ENCODE data around the gene HOXC11.

The HOXC11 gene

GRCh38 chr12:53993162-53994008 is 20.5 kb downstream of the HOXC11 start:
- no peak overlapping the region for H3K4me3 ChIP-seq (replicated peaks; ENCODE audit: low read depth, low read length)
- no peak for DNase-seq (ENCODE audit: extremely low read depth, low read depth)
- no peak for TF ChIP-seq CTCF (IDR thresholded peaks at IDR 0.05; ENCODE audit: low read depth, low read length, missing control alignments)

- H3K4me3 ChIP-seq (replicated peaks; ENCODE audit: low read depth, low read length): no peak overlapping the region
- DNase-seq (ENCODE audit: extremely low read depth, low read depth): no peak
- no peak for TF ChIP-seq CTCF (IDR thresholded peaks at IDR 0.05; ENCODE audit: low read depth, low read length, missing control alignments)
These were observed 21.0 kb downstream of the HOXC11 start for GRCh38 chr12:53994009-53994263.

GRCh38 chr12:53994264-53995001 is 21.5 kb downstream of the HOXC11 start:
- no peak for DNase-seq (ENCODE audit: extremely low read depth, low read depth)
- TF ChIP-seq CTCF (IDR thresholded peaks at IDR 0.05; ENCODE audit: low read depth, low read length, missing control alignments): no peak
- no peak overlapping the region for H3K4me3 ChIP-seq (replicated peaks; ENCODE audit: low read depth, low read length)

- no peak for TF ChIP-seq CTCF (IDR thresholded peaks at IDR 0.05; ENCODE audit: low read depth, low read length, missing control alignments)
- no peak for DNase-seq (ENCODE audit: extremely low read depth, low read depth)
- peak overlapping the region; percentile 34 for H3K4me3 ChIP-seq (replicated peaks; ENCODE audit: low read depth, low read length)
These were observed 22.1 kb downstream of the HOXC11 start for GRCh38 chr12:53995002-53995377.

- no peak for TF ChIP-seq CTCF (IDR thresholded peaks at IDR 0.05; ENCODE audit: low read depth, low read length, missing control alignments)
- H3K4me3 ChIP-seq (replicated peaks; ENCODE audit: low read depth, low read length): peak overlapping the region; percentile 34
- DNase-seq (ENCODE audit: extremely low read depth, low read depth): no peak
These were observed 22.7 kb downstream of the HOXC11 start for GRCh38 chr12:53995378-53996239.

- no peak for TF ChIP-seq CTCF (IDR thresholded peaks at IDR 0.05; ENCODE audit: low read depth, low read length, missing control alignments)
- no peak for DNase-seq (ENCODE audit: extremely low read depth, low read depth)
- peak overlapping the region; percentile 34 for H3K4me3 ChIP-seq (replicated peaks; ENCODE audit: low read depth, low read length)
These were observed 23.6 kb downstream of the HOXC11 start for GRCh38 chr12:53996240-53997203.
